ENCODE measurements around the gene VTI1A. TPM values are rescaled to one million over a fixed set of nuclear protein-coding genes. Genes with fewer than 3 reads are reported as not detected.
A peak's percentile ranks its signal among the peaks of the same experiment; 100 is the strongest.

The VTI1A gene
- total RNA-seq, 2 donors from 2014 or later: 71.6 to 139 TPM

DNA sequence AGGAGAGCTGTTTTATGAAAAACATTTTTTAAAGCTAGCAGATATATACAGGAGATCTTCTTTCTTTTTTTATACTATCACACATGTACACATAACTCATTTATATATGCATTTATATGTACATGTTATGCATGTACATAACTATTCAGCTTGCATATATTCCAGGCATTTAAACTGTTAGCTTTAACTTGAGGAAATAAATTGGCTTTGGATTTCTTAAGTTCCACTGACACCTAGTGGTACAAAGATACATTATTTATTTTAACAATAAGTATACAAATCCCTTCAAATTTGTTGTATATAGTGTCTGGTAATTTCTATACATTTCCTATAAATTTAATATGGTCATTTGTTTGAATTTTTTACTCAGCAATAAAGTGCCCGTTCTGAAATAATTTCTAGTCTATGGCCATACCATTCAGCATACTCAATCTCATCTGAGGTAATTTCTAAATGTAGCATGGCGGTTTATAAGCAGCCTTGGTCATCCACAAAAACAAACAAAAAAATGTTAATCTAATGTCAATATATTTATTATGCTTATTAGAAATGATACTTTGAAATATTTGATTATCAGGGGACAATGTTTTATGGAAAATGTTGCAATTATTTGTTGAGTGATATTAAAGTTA is 11.9 kb upstream of the VTI1A start:
- H3K4me1 ChIP-seq (ENCODE audit: control insufficient read depth in 1 of 2, low read depth in 2 of 2): no peaks in the 10 kb centered on the region
- peaks cover 49% of the 10 kb centered on the region for H3K36me3 ChIP-seq
- H3K9me3 ChIP-seq: no peaks in the 10 kb centered on the region
- no peak for ATAC-seq (ENCODE audit: insufficient number of reproducible peaks, low FRiP score, low read depth)
- peak; percentile 41 for TF ChIP-seq CTCF (IDR thresholded peaks at IDR 0.05)
- DNase-seq (ENCODE audit: low spot score): no peak
- H3K27ac ChIP-seq: no peak overlapping the region
- H3K27me3 ChIP-seq (replicated peaks; ENCODE audit: insufficient read depth): no peaks in the 10 kb centered on the region
- H3K4me3 ChIP-seq: no peak overlapping the region

DNA sequence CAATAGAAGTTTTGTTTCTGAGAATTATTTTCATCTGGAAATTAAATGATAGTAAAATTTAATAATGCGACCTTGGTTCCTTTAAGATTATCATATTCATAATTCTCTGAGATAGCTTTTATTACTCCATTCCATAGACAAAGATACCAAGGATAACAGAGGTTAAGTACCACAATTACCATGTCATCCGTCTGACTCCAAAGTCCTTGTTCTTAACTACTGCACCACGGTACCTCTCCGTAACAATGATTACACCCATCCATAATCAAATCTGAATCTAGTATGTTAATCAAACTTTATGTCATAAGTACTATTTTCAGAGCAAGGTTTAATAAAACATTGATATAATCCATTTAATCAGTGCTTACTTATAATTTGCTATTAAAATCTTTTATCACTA is 8.7 kb upstream of the VTI1A start:
- TF ChIP-seq CTCF (IDR thresholded peaks at IDR 0.05): no peak
- Histone ChIP-seq H3K4me1 (ENCODE audit: control insufficient read depth in 1 of 2, low read depth in 2 of 2) (no peaks in the 10 kb centered on the region), H3K36me3 (peaks cover 30% of the 10 kb centered on the region)

GRCh38 chr10:112441520-112441919 is 5.5 kb upstream of the VTI1A start:
- no peak for ATAC-seq (ENCODE audit: insufficient number of reproducible peaks, low FRiP score, low read depth)
- no peak for TF ChIP-seq CTCF (IDR thresholded peaks at IDR 0.05)
- DNase-seq (ENCODE audit: low spot score): no peak
- H3K27ac ChIP-seq: no peak overlapping the region
- no peaks in the 10 kb centered on the region for H3K9me3 ChIP-seq
- peaks cover 8 to 17% of the 10 kb centered on the region in 2 donors for H3K4me1 ChIP-seq (ENCODE audit: control insufficient read depth in 1 of 2, low read depth in 2 of 2)
- H3K27me3 ChIP-seq (replicated peaks; ENCODE audit: insufficient read depth): no peaks in the 10 kb centered on the region
- peaks cover 11% of the 10 kb centered on the region for H3K36me3 ChIP-seq
- no peak overlapping the region for H3K4me3 ChIP-seq

More for the DNA sequence above, 8.7 kb upstream of the VTI1A start:
- DNase-seq (ENCODE audit: low spot score) (no peak), ATAC-seq (ENCODE audit: insufficient number of reproducible peaks, low FRiP score, low read depth) (no peak)
- Histone ChIP-seq H3K27me3 (replicated peaks; ENCODE audit: insufficient read depth) (no peaks in the 10 kb centered on the region), H3K27ac (no peak overlapping the region), H3K9me3 (no peaks in the 10 kb centered on the region), H3K4me3 (no peak overlapping the region)

DNA sequence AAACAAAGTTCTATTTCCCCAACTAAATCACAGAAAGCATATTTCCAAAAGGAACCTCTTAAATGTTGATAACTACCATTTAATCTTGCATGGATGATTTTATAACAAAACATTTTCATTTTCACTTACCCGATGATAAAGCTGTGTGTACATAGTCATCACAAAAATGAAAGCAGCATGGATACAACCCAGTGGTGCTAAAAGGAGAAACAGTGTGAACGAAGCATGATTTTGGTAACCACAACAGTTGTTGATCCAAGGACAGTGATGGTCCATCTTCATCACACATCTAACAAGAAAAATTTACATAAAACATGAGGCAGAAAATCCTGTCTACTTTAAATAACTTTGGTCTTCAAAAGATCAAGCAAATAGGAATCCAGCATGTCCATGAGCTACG is 5.0 kb upstream of the VTI1A start:
- peaks cover 8 to 17% of the 10 kb centered on the region in 2 donors for H3K4me1 ChIP-seq (ENCODE audit: control insufficient read depth in 1 of 2, low read depth in 2 of 2)
- DNase-seq (ENCODE audit: low spot score) (no peak), ATAC-seq (ENCODE audit: insufficient number of reproducible peaks, low FRiP score, low read depth) (no peak)
- H3K9me3 ChIP-seq: no peaks in the 10 kb centered on the region
- H3K36me3 ChIP-seq: peaks cover 9% of the 10 kb centered on the region
- no peak for TF ChIP-seq CTCF (IDR thresholded peaks at IDR 0.05)
- H3K4me3 ChIP-seq: no peak overlapping the region
- H3K27ac ChIP-seq: no peak overlapping the region
- no peaks in the 10 kb centered on the region for H3K27me3 ChIP-seq (replicated peaks; ENCODE audit: insufficient read depth)

DNA sequence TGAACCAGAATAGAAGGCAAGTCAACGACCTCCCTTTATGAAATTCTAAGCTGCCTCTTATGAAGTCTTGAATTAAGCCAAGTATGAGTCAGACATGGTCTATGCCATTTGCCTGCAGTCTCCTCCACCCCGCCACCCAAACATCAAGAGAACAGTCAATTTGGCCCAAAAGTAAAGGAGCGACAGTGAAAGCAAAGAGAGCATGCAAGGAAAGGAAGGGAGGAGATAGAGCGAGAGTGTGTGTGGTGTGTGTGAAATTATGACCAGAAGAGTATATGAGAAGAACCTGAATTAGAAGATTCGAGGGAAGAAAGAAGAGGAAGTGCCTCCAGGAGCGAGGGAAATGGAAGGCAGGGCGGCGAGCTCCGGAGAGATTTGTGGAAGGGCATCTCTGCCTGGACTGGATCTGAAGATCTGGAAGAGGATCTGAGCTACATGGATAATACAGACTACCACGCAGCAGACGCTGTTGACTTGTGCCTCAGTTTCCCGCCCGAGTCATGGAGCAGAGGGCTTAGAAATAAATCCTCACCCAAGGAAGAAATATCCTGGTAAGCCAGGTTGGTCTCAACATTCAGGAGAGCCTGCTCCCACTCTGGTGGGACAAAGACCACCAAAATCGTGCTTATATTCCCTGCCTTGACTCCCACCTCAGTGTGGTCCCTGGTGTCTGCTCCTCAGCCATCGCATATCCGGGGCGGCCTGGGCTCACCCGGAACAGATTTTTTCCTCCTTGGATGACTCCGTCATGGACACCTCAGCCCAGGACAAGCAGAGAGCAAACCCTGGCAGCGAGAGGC is 760 bp upstream of the VTI1A start:
- Histone ChIP-seq H3K4me1 (ENCODE audit: control insufficient read depth in 1 of 2, low read depth in 2 of 2) (peaks cover 19 to 32% of the 10 kb centered on the region in 2 donors), H3K9me3 (no peaks in the 10 kb centered on the region), H3K27ac (peak overlapping the region; percentile 87 to 93), H3K4me3 (peak overlapping the region; percentile 95), H3K36me3 (no peaks in the 10 kb centered on the region), H3K27me3 (replicated peaks; ENCODE audit: insufficient read depth) (no peaks in the 10 kb centered on the region)
- no peak for TF ChIP-seq CTCF (IDR thresholded peaks at IDR 0.05)
- DNase-seq (ENCODE audit: low spot score) (no peak), ATAC-seq (ENCODE audit: insufficient number of reproducible peaks, low FRiP score, low read depth) (peak; percentile 41)

Data from thoracic aorta (tissue), 2 donors.